HEK293T (cell line): ENCODE results near the gene CMKLR1.

Experiments
- CTCF ChIA-PET: fragments of 350-600 bp; formaldehyde crosslinking; extraction: SDS; loops from one replicate; lab custom pipeline; 2021; ENCODE audit warnings: antibody characterized with exemption, inconsistent platforms; lab: Yijun Ruan, JAX
- POLR2A ChIA-PET: fragments of 350-600 bp; formaldehyde crosslinking; extraction: SDS; loops from one replicate; lab custom pipeline; 2020; ENCODE audit warnings: antibody characterized with exemption, inconsistent platforms; lab: Yijun Ruan, JAX
- DNase-seq: peaks from one replicate; pipeline ENCODE4 v3.0.0; 2012; ENCODE audit warnings: mixed read lengths; ENCODE audit errors: extremely low spot score
- ARNT ChIP-seq: fragments of 450-650 bp; IDR thresholded peaks from 2 replicates; pipeline ENCODE4 v1.6.1; 2017; ENCODE audit warnings: mild to moderate bottlenecking
- BHLHE40 ChIP-seq: fragments of 450-650 bp; IDR thresholded peaks from 2 replicates; pipeline ENCODE4 v1.6.1; 2016; ENCODE audit warnings: mild to moderate bottlenecking, moderate library complexity, borderline replicate concordance
- CTBP1 ChIP-seq: fragments of 450-650 bp; IDR thresholded peaks from 2 replicates; pipeline ENCODE4 v1.6.1; 2016; ENCODE audit warnings: borderline replicate concordance
- ELF4 ChIP-seq: fragments of 450-650 bp; IDR thresholded peaks from 2 replicates; pipeline ENCODE4 v1.6.1; 2017; ENCODE audit warnings: antibody characterized with exemption
- FOXA1 ChIP-seq: fragments of 450-650 bp; IDR thresholded peaks from 2 replicates; pipeline ENCODE4 v1.6.1; 2016; ENCODE audit warnings: mild to moderate bottlenecking
- FOXK2 ChIP-seq: fragments of 450-650 bp; IDR thresholded peaks from 2 replicates; pipeline ENCODE4 v1.6.1; 2016; ENCODE audit warnings: mild to moderate bottlenecking
- FOXM1 ChIP-seq: fragments of 450-650 bp; IDR thresholded peaks from 2 replicates; pipeline ENCODE4 v1.6.1; 2017; ENCODE audit warnings: mild to moderate bottlenecking, borderline replicate concordance
- HDGF ChIP-seq: fragments of 450-650 bp; IDR thresholded peaks from 2 replicates; pipeline ENCODE4 v1.6.1; 2017; ENCODE audit warnings: antibody characterized with exemption, borderline replicate concordance
- L3MBTL2 ChIP-seq: fragments of 450-650 bp; conservative IDR thresholded peaks from 2 replicates; pipeline ENCODE4 v1.6.1; 2016; ENCODE audit warnings: mild to moderate bottlenecking
- LEF1 ChIP-seq: fragments of 450-650 bp; IDR thresholded peaks from 2 replicates; pipeline ENCODE4 v1.6.1; 2017; ENCODE audit warnings: mild to moderate bottlenecking, borderline replicate concordance
- NFRKB ChIP-seq: fragments of 450-650 bp; IDR thresholded peaks from 2 replicates; pipeline ENCODE4 v1.6.1; 2016; ENCODE audit warnings: mild to moderate bottlenecking, moderate library complexity
- SP1 ChIP-seq: fragments of 450-650 bp; IDR thresholded peaks from 2 replicates; pipeline ENCODE4 v1.6.1; 2017
- SUZ12 ChIP-seq: fragments of 450-650 bp; IDR thresholded peaks from 2 replicates; pipeline ENCODE4 v1.6.1; 2016; ENCODE audit warnings: mild to moderate bottlenecking
- TARDBP ChIP-seq: fragments of 450-650 bp; IDR thresholded peaks from 2 replicates; pipeline ENCODE4 v1.6.1; 2016
- ZNF384 ChIP-seq: fragments of 450-650 bp; IDR thresholded peaks from 2 replicates; pipeline ENCODE4 v1.6.1; 2016
- TF ChIP-seq, protein P1 (sequence below): fragments of 450-650 bp; IDR thresholded peaks from 2 replicates; pipeline ENCODE4 v1.6.1; 2016

Gene CMKLR1, protein sequence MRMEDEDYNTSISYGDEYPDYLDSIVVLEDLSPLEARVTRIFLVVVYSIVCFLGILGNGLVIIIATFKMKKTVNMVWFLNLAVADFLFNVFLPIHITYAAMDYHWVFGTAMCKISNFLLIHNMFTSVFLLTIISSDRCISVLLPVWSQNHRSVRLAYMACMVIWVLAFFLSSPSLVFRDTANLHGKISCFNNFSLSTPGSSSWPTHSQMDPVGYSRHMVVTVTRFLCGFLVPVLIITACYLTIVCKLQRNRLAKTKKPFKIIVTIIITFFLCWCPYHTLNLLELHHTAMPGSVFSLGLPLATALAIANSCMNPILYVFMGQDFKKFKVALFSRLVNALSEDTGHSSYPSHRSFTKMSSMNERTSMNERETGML

DNA sequence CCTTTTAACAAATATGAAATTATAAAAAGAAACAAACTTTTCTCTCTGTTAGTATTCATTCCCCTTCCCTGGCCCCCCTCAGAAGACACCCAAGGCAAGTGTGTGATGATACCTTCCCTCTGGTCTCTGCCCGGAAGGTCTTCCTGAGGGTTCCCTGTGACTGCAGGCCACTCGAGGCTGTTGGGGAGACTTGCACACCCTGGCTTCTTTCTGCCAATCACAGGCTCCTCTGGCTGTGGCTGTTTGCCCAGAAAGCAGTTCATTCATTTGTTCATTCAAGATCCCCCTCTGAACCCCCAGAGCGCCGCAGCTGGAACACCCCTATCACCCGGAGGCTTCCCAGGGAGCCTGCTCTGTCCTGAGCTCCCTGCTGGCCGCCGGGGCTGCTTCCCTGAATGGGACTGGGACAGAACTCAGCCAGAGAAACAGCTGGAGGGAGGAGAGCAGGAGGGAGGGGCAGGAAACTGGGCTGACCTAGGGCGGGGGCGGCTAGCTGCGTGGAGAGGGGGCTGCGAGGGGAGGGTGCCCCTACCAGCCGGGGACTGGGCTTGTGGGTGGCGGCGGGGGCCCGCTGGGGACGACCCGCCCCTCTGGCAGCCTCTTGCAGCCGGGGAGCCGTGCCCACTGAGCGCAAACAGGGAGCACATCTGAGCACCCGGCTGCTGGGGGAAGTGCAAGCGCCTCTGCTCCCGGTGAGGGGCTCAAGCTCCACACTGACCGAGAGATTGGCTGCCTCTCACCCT lies at the start of gene CMKLR1:
TSS of gene CMKLR1 (minus strand) at position 397 of the 743 bp plus-strand sequence. CDS start 45,720 bp downstream, outside the sequence.
- DNase-seq = no peak
- ChIA-PET CTCF (no interaction called here), POLR2A (no interaction called here)
- no peak for TF ChIP-seq ARNT
- TF ChIP-seq HDGF = no peak
- TF ChIP-seq SUZ12 = no peak
- no peak for TF ChIP-seq NFRKB
- TF ChIP-seq BHLHE40 = no peak
- no peak for TF ChIP-seq ZNF384
- no peak for TF ChIP-seq FOXK2
- no peak for TF ChIP-seq LEF1
- no peak for TF ChIP-seq L3MBTL2
- no peak for TF ChIP-seq FOXM1
- TF ChIP-seq, protein P1, sequence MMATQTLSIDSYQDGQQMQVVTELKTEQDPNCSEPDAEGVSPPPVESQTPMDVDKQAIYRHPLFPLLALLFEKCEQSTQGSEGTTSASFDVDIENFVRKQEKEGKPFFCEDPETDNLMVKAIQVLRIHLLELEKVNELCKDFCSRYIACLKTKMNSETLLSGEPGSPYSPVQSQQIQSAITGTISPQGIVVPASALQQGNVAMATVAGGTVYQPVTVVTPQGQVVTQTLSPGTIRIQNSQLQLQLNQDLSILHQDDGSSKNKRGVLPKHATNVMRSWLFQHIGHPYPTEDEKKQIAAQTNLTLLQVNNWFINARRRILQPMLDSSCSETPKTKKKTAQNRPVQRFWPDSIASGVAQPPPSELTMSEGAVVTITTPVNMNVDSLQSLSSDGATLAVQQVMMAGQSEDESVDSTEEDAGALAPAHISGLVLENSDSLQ = no peak
- TF ChIP-seq FOXA1 = no peak
- no peak for TF ChIP-seq TARDBP
- no peak for TF ChIP-seq SP1
- TF ChIP-seq CTBP1 = no peak
- no peak for TF ChIP-seq ELF4

DNA sequence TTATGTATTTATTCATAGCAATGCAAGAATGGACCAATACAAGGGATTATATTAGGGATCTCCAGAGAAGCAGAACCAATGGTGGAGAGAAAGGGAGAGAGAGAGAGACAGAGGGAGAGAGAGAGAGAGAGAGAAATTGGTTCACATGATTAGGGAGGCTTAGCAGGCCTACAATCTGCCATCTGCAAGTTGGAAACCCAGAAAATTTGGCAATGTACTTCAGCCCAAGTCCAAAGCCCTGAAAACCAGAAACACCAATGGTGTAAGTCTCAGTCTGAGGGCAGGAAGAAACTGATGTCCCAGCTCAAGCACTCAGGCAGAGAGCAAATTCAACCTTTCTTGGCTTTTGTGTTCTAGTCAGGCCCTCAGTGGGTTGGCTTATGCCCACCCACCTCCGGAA lies 48.7 kb upstream of the CMKLR1 start:
- POLR2A ChIA-PET = no interaction called here
- TF ChIP-seq, protein P1 = no peak
- no peak for TF ChIP-seq L3MBTL2
- TF ChIP-seq LEF1 = no peak
- no peak for TF ChIP-seq HDGF
- no peak for TF ChIP-seq FOXM1
- TF ChIP-seq ARNT = no peak
- TF ChIP-seq SUZ12 = no peak
- TF ChIP-seq ELF4 = no peak
- TF ChIP-seq FOXA1 = no peak
- no peak for TF ChIP-seq SP1
- no peak for TF ChIP-seq FOXK2
- no peak for TF ChIP-seq TARDBP
- TF ChIP-seq ZNF384 = no peak
- no peak for TF ChIP-seq BHLHE40
- no peak for TF ChIP-seq NFRKB
- TF ChIP-seq CTBP1 = no peak
- no peak for DNase-seq
- CTCF ChIA-PET = no interaction called here

DNA sequence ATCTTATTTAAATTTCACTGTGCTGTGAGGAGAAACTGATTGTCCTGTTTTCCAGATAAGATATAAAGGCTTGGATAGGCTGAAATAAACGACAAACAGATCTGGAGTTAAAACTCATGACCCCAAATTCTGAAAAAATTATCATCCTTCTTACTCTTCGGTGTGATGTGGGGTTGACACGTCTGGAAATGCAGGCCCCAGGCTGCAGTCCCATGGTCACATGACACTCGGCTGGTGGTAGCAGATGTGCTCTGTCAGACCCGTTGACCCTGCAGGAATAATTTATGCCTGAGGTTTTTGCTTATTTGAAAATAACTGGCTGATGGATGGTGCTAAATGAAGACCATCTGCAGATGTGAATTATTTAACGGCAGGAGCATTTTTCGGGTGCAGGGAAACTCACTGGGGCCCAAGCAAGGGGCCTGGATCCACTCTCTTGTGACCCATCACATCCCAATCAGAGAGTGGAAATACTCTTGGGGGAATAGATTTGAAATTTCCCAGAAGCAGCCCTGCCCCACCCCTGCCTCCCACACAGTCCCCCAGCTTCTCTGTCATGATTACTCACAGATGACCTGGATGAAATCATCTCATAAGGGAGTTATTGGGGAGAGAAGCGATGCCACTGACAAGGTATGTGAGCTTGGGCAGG lies 47.7 kb upstream of the CMKLR1 start:
- TF ChIP-seq CTBP1 = no peak
- no peak for TF ChIP-seq FOXK2
- TF ChIP-seq LEF1 = no peak
- TF ChIP-seq NFRKB = no peak
- no peak for TF ChIP-seq BHLHE40
- no peak for TF ChIP-seq SP1
- no peak for TF ChIP-seq L3MBTL2
- CTCF ChIA-PET = no interaction called here
- DNase-seq = no peak
- POLR2A ChIA-PET = no interaction called here

DNA sequence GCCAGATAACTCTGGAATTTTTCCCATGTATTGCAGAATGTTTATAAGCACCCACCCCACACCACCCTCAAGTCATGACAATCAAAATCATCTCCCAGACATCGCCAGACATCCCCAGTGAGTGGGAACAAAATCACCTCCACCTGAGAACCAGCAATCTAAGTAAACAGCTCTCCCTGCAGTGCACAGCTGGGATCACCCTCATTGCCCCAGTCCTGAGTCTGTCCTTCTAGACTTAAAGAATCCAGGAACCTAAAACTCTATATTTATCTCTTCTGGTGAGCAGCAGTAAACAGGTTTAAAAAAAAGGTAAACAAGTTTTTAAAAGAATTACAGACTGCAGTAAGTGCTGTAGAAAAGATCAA lies 43.3 kb upstream of the CMKLR1 start:
- ChIA-PET CTCF (no interaction called here), POLR2A (no interaction called here)
- DNase-seq = no peak

DNA sequence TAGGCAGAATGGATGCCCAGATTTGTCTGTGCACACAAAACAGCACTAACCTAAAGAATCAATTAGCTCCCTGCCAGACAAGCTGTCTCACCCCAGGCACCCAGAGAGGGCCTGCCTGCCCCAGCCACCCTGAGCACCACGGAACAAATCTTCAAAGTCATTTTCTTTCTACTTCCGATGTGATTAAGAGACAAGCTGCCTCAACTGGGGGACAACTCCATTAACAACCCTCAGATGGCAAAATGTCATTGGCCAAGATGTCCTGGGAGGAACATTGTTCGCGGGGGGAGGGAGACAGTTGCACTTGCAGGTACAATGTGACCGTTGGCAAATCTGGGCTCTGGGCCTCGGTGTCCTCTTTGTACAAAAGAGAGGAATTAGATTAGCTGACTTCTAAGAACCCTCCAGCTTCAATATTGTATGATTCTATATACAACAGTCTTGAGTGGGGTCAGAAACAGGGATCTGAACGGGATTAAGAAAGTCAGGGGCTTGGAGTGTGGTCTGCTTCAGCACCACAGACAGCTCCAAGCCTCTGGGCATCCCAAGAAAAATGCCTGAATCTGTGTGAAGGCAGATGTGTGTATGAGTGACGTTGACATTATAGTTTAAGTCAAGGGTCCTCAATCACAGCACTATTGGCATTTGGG lies 42.8 kb upstream of the CMKLR1 start:
- no peak for TF ChIP-seq HDGF
- no peak for TF ChIP-seq TARDBP
- no peak for TF ChIP-seq NFRKB
- TF ChIP-seq ELF4 = no peak
- TF ChIP-seq FOXM1 = no peak
- no peak for TF ChIP-seq ZNF384
- TF ChIP-seq CTBP1 = no peak
- TF ChIP-seq, protein P1 = no peak
- no peak for TF ChIP-seq SUZ12
- no peak for TF ChIP-seq SP1
- no peak for TF ChIP-seq FOXA1
- no peak for TF ChIP-seq ARNT
- DNase-seq = peak; percentile 23
- ChIA-PET POLR2A (no interaction called here), CTCF (no interaction called here)

More for the DNA sequence above, 43.3 kb upstream of the CMKLR1 start:
- no peak for TF ChIP-seq ELF4
- no peak for TF ChIP-seq HDGF
- no peak for TF ChIP-seq ARNT
- no peak for TF ChIP-seq SP1
- no peak for TF ChIP-seq CTBP1
- no peak for TF ChIP-seq FOXA1
- TF ChIP-seq L3MBTL2 = no peak
- no peak for TF ChIP-seq FOXK2
- TF ChIP-seq SUZ12 = no peak
- TF ChIP-seq ZNF384 = no peak
- no peak for TF ChIP-seq NFRKB
- TF ChIP-seq LEF1 = no peak
- no peak for TF ChIP-seq BHLHE40
- no peak for TF ChIP-seq FOXM1
- no peak for TF ChIP-seq TARDBP
